B cell (primary cell): ENCODE results near the gene WDR82. TPM values are rescaled to one million over a fixed set of nuclear protein-coding genes. Genes with fewer than 3 reads are reported as not detected.

Experiments
- ATAC-seq: fragments of 200-7000 bp; cut with Tn5 transposase; one replicate; pipeline ENCODE4 v1.10.0; 2021; ENCODE audit warnings: low read depth, mild to moderate bottlenecking, moderate number of reproducible peaks, moderate library complexity
- CTCF ChIA-PET: fragments of 350-600 bp; sonication (Branson Sonifier 250); formaldehyde crosslinking; loops from one replicate; lab custom pipeline; 2021; ENCODE audit warnings: antibody characterized with exemption, inconsistent platforms; lab: Charles Lee
- POLR2A ChIA-PET: fragments of 350-600 bp; sonication (Branson Sonifier 250); formaldehyde crosslinking; loops from one replicate; lab custom pipeline; 2021; ENCODE audit warnings: antibody characterized with exemption; lab: Charles Lee
- DNase-seq: peaks from one replicate; pipeline ENCODE4 v3.0.0; 2013
- H2AFZ ChIP-seq: 2 replicates; pipeline ENCODE4 v1.6.1; 2012; ENCODE audit warnings: mild to moderate bottlenecking, low read depth, low read length; ENCODE audit not compliant: insufficient read depth, poor library complexity, severe bottlenecking
- H3K27ac ChIP-seq, 2 donors: 1 replicate in 1 of 2; 2 replicates in 1 of 2; pipeline ENCODE4 v1.5.1; 2012 to 2013; ENCODE audit warnings: low read length in 2 of 2, mild to moderate bottlenecking in 2 of 2, moderate library complexity in 1 of 2
- H3K27me3 ChIP-seq, 4 experiments: fragments of 200-600 bp in 1 of 4; sonication (generic) in 1 of 4; replicated peaks in 1 of 4; 1 replicate in 2 of 4; 2 replicates in 2 of 4; pipeline versions ENCODE4 v1.6.1 to v1.7.0; 2013 to 2016; ENCODE audit warnings: low read length in 3 of 4, mild to moderate bottlenecking in 2 of 4, mixed read lengths in 1 of 4, moderate library complexity in 1 of 4; ENCODE audit not compliant: insufficient read depth in 4 of 4, control insufficient read depth in 3 of 4; ENCODE audit errors: control extremely low read depth in 1 of 4
- H3K36me3 ChIP-seq, 2 experiments: replicated peaks in 1 of 2; 1 replicate in 1 of 2; 2 replicates in 1 of 2; pipeline versions ENCODE4 v1.6.1 to v1.7.1; 2013; ENCODE audit warnings: low read length in 1 of 2; ENCODE audit not compliant: insufficient read depth in 2 of 2, control insufficient read depth in 1 of 2; ENCODE audit errors: control extremely low read depth in 1 of 2, extremely low read depth in 1 of 2
- H3K4me1 ChIP-seq, 2 donors: fragments of 200-600 bp in 1 of 2; sonication (generic) in 1 of 2; 1 replicate in 1 of 2; 2 replicates in 1 of 2; pipeline versions ENCODE4 v1.5.1 to v1.6.1; 2013 to 2017; ENCODE audit warnings: low read length in 2 of 2; ENCODE audit not compliant: control insufficient read depth in 2 of 2, insufficient read depth in 2 of 2
- H3K4me2 ChIP-seq: replicated peaks from 2 replicates; pipeline ENCODE3; 2012; ENCODE audit warnings: mild to moderate bottlenecking, low read depth, low read length; ENCODE audit not compliant: poor library complexity, severe bottlenecking
- H3K4me3 ChIP-seq, 5 experiments: fragments of 200-600 bp in 1 of 5; sonication (generic) in 1 of 5; 1 replicate in 3 of 5; 2 replicates in 2 of 5; pipeline versions ENCODE4 v1.5.1 to v1.7.0; 2011 to 2016; ENCODE audit warnings: low read length in 4 of 5, mild to moderate bottlenecking in 4 of 5, low read depth in 2 of 5, control low read depth in 1 of 5, moderate library complexity in 1 of 5; ENCODE audit not compliant: insufficient read depth in 1 of 5; ENCODE audit errors: control extremely low read depth in 1 of 5, extremely low read depth in 1 of 5
- H3K79me2 ChIP-seq: fragments of 200-600 bp; sonication (generic); one replicate; pipeline ENCODE4 v1.6.0; 2016; ENCODE audit warnings: low read length; ENCODE audit not compliant: control insufficient read depth, insufficient read depth
- H3K9ac ChIP-seq: fragments of 200-600 bp; sonication (generic); 2 replicates; pipeline ENCODE4 v1.6.1; 2017; ENCODE audit warnings: mild to moderate bottlenecking, low read length, moderate library complexity
- H3K9me3 ChIP-seq, 3 donors: one replicate each; pipeline versions ENCODE4 v1.6.1 to v1.7.1; 2013; ENCODE audit warnings: low read length in 2 of 3; ENCODE audit not compliant: control insufficient read depth in 2 of 3, insufficient read depth in 1 of 3; ENCODE audit errors: control extremely low read depth in 1 of 3
- H4K20me1 ChIP-seq: 2 replicates; pipeline ENCODE4 v1.6.0; 2012; ENCODE audit warnings: mild to moderate bottlenecking, low read length; ENCODE audit not compliant: insufficient read depth, control insufficient read depth, poor library complexity, severe bottlenecking
- H3K27ac Mint-ChIP-seq: one replicate; pipeline ENCODE4 v1.8.0; 2021; ENCODE audit warnings: mixed read lengths
- H3K27me3 Mint-ChIP-seq: one replicate; pipeline ENCODE4 v1.8.0; 2021; ENCODE audit warnings: mixed read lengths
- H3K4me1 Mint-ChIP-seq: one replicate; pipeline ENCODE4 v1.8.0; 2021; ENCODE audit warnings: mixed read lengths
- H3K4me3 Mint-ChIP-seq: one replicate; pipeline ENCODE4 v1.8.0; 2021; ENCODE audit warnings: mixed read lengths
- H3K9me3 Mint-ChIP-seq: one replicate; pipeline ENCODE4 v1.8.0; 2022; ENCODE audit warnings: mixed read lengths; ENCODE audit not compliant: insufficient read depth
- CTCF ChIP-seq: fragments of 200-600 bp; IDR thresholded peaks from one replicate; pipeline ENCODE4 v1.8.0; 2022; ENCODE audit warnings: antibody characterized with exemption, mild to moderate bottlenecking
- EZH2 ChIP-seq: IDR thresholded peaks from 2 replicates; pipeline ENCODE4 v1.6.1; 2012; ENCODE audit warnings: borderline replicate concordance, low read depth, mild to moderate bottlenecking, moderate library complexity, low read length; ENCODE audit not compliant: insufficient read depth, poor library complexity, severe bottlenecking
- WGBS: methylation state at CpG from one replicate; pipeline ENCODE4 v1.1.5; 2013; ENCODE audit warnings: missing lambda C conversion rate; ENCODE audit not compliant: insufficient coverage; 5-methylcytosine and 5-hydroxymethylcytosine counted together
- intact Hi-C: fragments of 100-400 bp; cut with micrococcal nuclease; formaldehyde crosslinking; loops from one replicate; pipeline ENCODE4 v1.10.0; 2022
- polyA plus RNA-seq: library from polyadenylated mRNA; depleted of rRNA; stranded (reverse); fragments of >200 nt; gene quantifications from 2 replicates; pipeline ENCODE4 v1.2.3, GENCODE V29; 2012
- total RNA-seq, 2 donors: library from RNA; stranded (reverse); fragments of 120-200 nt in 1 of 2; gene quantifications; 1 replicate in 1 of 2; 2 replicates in 1 of 2; pipeline versions ENCODE4 v1.2.3 to v1.2.4, GENCODE V29; 2013 to 2022

Gene WDR82
- total and polyA plus RNA-seq, 2 donors (not counting 1 experiment from before 2014, with no cell fraction given): 27.8 to 101 TPM

- Histone ChIP-seq H3K9ac (no peak overlapping the region), H3K4me3 (no peak overlapping the region), H3K9me3 (no peaks in the 10 kb centered on the region), H4K20me1 (peaks cover 17% of the 10 kb centered on the region), H3K4me1 (peaks cover 29 to 40% of the 10 kb centered on the region in 2 donors), H2AFZ (no peak overlapping the region), H3K4me2 (no peak overlapping the region), H3K27me3 (no peaks in the 10 kb centered on the region), H3K79me2 (peaks cover 49% of the 10 kb centered on the region), H3K36me3 (peaks cover 0 to 5% of the 10 kb centered on the region in 2 experiments), H3K27ac (no peak overlapping the region)
- no peaks in the 10 kb centered on the region for H3K9me3 Mint-ChIP-seq
- H3K27ac Mint-ChIP-seq: no peak overlapping the region
- H3K4me3 Mint-ChIP-seq: peak overlapping the region; percentile 29
- no peaks in the 10 kb centered on the region for H3K27me3 Mint-ChIP-seq
- TF ChIP-seq CTCF (no peak), EZH2 (no peak)
- peaks cover 35% of the 10 kb centered on the region for H3K4me1 Mint-ChIP-seq
- no peak for DNase-seq
- 95% methylated on average over 4 of the region's 6 CpGs for WGBS
- ChIA-PET POLR2A (interaction anchor here (1.0 to 5.0 kb wide), 4 partner anchors 8 to 46 kb away, joined by 3 to 52 read pairs (median 4); partner anchors contain the start of gene GLYCTK), CTCF (interaction anchor here (1.0 to 17.5 kb wide), 9 partner anchors 9 to 168 kb away, joined by 3 to 265 read pairs (median 14); partner anchors contain the start of genes GLYCTK, TLR9 and TWF2)
- intact Hi-C loops: no loop called here
- no peak for ATAC-seq
Measured at GRCh38 chr3:52280050-52280461, 1.6 kb upstream of the WDR82 start.

GRCh38 chr3:52279596-52279995 lies 1.1 kb upstream of the WDR82 start:
- peaks cover 0 to 5% of the 10 kb centered on the region in 2 experiments for H3K36me3 ChIP-seq
- WGBS: no CpG with 5 or more reads among the region's 2 CpGs
- no peak overlapping the region for H3K4me3 ChIP-seq
- Mint-ChIP-seq H3K27ac (no peak overlapping the region), H3K9me3 (no peaks in the 10 kb centered on the region), H3K4me3 (peak overlapping the region; percentile 95), H3K4me1 (peaks cover 37% of the 10 kb centered on the region), H3K27me3 (no peaks in the 10 kb centered on the region)
- peaks cover 53% of the 10 kb centered on the region for H3K79me2 ChIP-seq
- intact Hi-C loops: loop anchor here (2.0 to 5.0 kb wide), 4 partner anchors 33 to 282 kb away; partner anchors contain the start of genes DUSP7, RPL29 and UQCC5
- peaks cover 22% of the 10 kb centered on the region for H4K20me1 ChIP-seq
- TF ChIP-seq CTCF (no peak), EZH2 (no peak)
- no peak overlapping the region for H3K9ac ChIP-seq
- H2AFZ ChIP-seq: no peak overlapping the region
- ChIA-PET CTCF (interaction anchor here (1.0 to 17.5 kb wide), 9 partner anchors 9 to 168 kb away, joined by 3 to 265 read pairs (median 14); partner anchors contain the start of genes GLYCTK, TLR9 and TWF2), POLR2A (interaction anchor here (1.0 to 5.0 kb wide), 9 partner anchors 9 to 54 kb away, joined by 3 to 52 read pairs (median 12); partner anchors contain the start of genes GLYCTK, TLR9 and TWF2)
- no peaks in the 10 kb centered on the region for H3K27me3 ChIP-seq
- peak overlapping the region in 1 of 2 donors; percentile 23 for H3K27ac ChIP-seq
- ATAC-seq: no peak
- DNase-seq: no peak
- peaks cover 29 to 43% of the 10 kb centered on the region in 2 donors for H3K4me1 ChIP-seq
- peak overlapping the region; percentile 79 for H3K4me2 ChIP-seq
- no peaks in the 10 kb centered on the region for H3K9me3 ChIP-seq
